GM18867 (cell line): ENCODE data around the gene GOSR2.
A peak's percentile ranks its signal among the peaks of the same experiment; 100 is the strongest.

Source experiments
- ATAC-seq: cut with Tn5 transposase; IDR thresholded peaks from one replicate; pipeline ENCODE4 v1.9.1; 2021; ENCODE audit warnings: mild to moderate bottlenecking, moderate library complexity; ENCODE audit not compliant: unreplicated experiment

GOSR2 gene

GRCh38 chr17:46922804-46923635 is at the start of gene GOSR2:
TSS of gene GOSR2 (plus strand) at chr17:46923160. CDS start at chr17:46923193, 33 bp downstream.
- peak; percentile 84 for ATAC-seq

GRCh38 chr17:46873941-46874645 is 48.9 kb upstream of the GOSR2 start:
- ATAC-seq: no peak

GRCh38 chr17:46874906-46875305 is 48.1 kb upstream of the GOSR2 start:
- ATAC-seq: no peak

- no peak for ATAC-seq
Measured at GRCh38 chr17:46875849-46876352, 47.1 kb upstream of the GOSR2 start.

- ATAC-seq: no peak
Measured at GRCh38 chr17:46876353-46876887, 46.5 kb upstream of the GOSR2 start.

GRCh38 chr17:46876926-46877325 is 46.0 kb upstream of the GOSR2 start:
- no peak for ATAC-seq

- ATAC-seq: no peak
Measured at GRCh38 chr17:46877466-46877865, 45.5 kb upstream of the GOSR2 start.

- no peak for ATAC-seq
Measured at GRCh38 chr17:46878055-46878454, 44.9 kb upstream of the GOSR2 start.

GRCh38 chr17:46879101-46879500 is 43.9 kb upstream of the GOSR2 start:
- no peak for ATAC-seq

GRCh38 chr17:46881015-46881414 is 41.9 kb upstream of the GOSR2 start:
- no peak for ATAC-seq

- ATAC-seq: no peak
Measured at GRCh38 chr17:46882666-46883065, 40.3 kb upstream of the GOSR2 start.

GRCh38 chr17:46883871-46884520 is 39.0 kb upstream of the GOSR2 start:
- no peak for ATAC-seq

GRCh38 chr17:46884552-46884951 is 38.4 kb upstream of the GOSR2 start:
- no peak for ATAC-seq

GRCh38 chr17:46885415-46886309 is 37.3 kb upstream of the GOSR2 start:
- ATAC-seq: no peak

GRCh38 chr17:46886310-46886663 is 36.7 kb upstream of the GOSR2 start:
- ATAC-seq: no peak

- no peak for ATAC-seq
Measured at GRCh38 chr17:46887717-46888116, 35.2 kb upstream of the GOSR2 start.

- ATAC-seq: no peak
Measured at GRCh38 chr17:46888727-46889126, 34.2 kb upstream of the GOSR2 start.

- no peak for ATAC-seq
Measured at GRCh38 chr17:46889519-46889918, 33.4 kb upstream of the GOSR2 start.

GRCh38 chr17:46889992-46890564 is 32.9 kb upstream of the GOSR2 start:
- no peak for ATAC-seq

GRCh38 chr17:46890638-46891037 is 32.3 kb upstream of the GOSR2 start:
- no peak for ATAC-seq
